Fibroblast of peridontal ligament (primary cell): ENCODE results near the gene PNP.

Experiments used
- DNase-seq: peaks from one replicate; pipeline ENCODE4 v3.0.0-alpha.2; 2010; ENCODE audit errors: extremely low read depth

The PNP gene

DNA sequence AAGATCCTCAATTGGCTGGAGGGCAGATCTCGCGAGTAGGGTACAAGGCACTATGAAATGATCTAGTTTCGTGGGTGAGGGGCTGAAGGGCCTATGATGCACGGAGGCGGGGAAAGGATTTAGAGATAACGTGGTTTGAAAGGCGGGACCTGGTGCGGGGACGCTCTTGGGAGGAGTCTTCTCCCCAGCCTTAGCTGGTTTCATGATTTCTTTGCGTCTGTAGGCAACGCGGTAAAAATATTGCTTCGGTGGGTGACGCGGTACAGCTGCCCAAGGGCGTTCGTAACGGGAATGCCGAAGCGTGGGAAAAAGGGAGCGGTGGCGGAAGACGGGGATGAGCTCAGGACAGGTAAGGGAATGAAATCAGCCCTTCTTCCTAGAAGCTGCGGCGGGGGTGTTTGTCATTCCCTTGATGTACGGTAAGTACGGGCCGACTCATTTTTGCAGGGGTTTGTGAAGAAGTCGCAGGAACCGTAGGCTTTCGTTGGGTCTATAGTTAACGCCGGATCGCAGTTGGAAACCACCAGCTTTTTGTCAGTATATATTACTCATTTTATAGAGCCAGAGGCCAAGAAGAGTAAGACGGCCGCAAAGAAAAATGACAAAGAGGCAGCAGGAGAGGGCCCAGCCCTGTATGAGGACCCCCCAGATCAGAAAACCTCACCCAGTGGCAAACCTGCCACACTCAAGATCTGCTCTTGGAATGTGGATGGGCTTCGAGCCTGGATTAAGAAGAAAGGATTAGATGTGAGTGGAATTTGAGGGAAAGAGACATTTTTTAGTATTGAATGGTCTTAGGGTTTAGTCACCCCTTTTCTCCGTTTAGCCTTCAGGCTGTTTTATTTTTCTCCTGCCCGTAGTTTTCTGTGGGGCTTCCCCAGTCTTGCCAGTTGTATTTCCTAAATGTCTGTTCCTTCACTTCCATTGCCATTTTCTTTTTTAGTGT is 13.6 kb upstream of the PNP start:
- peak; percentile 92 for DNase-seq

- DNase-seq, result no peak
Measured at GRCh38 chr14:20456971-20457370, 12.2 kb upstream of the PNP start.

GRCh38 chr14:20458031-20458789 is 11.0 kb upstream of the PNP start:
- no peak for DNase-seq

- DNase-seq, result no peak
Measured at GRCh38 chr14:20460458-20461224, 8.6 kb upstream of the PNP start.

- peak; percentile 100 for DNase-seq
Measured at GRCh38 chr14:20461225-20462141, 7.7 kb upstream of the PNP start, which contains the start of gene PIP4P1. PIP4P1 (minus strand) TSS chr14:20461434; CDS start chr14:20461325, 109 bp downstream.

DNA sequence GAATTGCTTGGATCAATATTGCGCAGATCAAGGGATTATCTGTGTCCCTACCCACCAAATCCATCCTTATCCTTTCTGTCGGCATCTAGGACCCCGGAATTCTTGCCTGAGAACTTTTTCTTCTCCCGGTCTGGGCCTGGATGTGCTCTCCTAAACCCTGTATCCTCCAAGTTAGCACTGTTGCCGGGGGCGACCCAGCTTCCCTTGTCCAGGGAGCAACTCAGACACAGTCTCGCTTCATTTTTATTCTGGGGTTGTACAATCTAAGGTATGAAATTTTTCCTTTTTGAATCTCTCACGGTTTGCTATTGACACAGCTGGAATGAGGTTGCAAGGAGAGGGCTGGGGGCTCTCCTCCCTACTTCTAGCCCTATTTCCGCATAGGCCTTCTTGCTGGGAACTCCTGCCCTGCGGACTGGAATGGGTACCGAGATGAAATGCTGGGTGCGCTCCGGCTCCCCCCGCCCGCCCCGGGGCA is 403 bp upstream of the PNP start:
- DNase-seq, result no peak

- DNase-seq, result peak; percentile 60
Measured at GRCh38 chr14:20469890-20470602, 840 bp downstream of the PNP start.

GRCh38 chr14:20470603-20470901 is 1.3 kb downstream of the PNP start:
- DNase-seq, result no peak

DNA sequence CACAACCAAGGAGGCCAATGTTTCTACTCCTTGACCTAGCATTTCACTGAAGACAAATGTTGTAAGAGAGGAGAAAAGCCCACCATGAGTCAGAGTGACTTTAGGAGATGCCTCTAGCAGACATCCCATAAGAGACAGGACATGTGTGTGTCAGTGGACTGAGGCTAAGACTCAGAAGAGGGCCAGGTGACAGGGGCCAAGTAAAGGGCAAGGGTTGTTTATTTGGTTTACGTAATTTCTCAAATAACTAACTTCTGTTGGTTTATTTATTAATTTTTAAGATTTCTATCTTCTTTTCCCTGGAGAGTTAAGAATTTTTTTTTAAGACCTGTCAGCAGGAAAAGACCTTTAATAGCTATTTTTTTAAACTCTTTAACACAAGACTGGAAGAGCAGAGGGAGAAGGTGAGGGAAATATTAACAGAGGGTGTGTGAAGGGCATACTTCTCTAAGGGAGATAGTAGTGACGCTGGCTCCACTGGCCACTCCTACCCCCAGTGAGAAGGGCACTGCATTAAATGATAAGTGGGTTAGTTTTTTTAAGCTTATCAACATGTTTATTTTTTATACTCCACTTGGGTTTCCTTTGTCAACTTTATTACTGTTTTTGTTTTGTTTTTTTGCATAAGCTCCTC is 3.4 kb downstream of the PNP start:
- DNase-seq, result no peak

- no peak for DNase-seq
Measured at GRCh38 chr14:20476776-20477175, 7.6 kb downstream of the PNP start.

- DNase-seq, result peak; percentile 32
Measured at GRCh38 chr14:20477211-20477876, 8.1 kb downstream of the PNP start.

DNA sequence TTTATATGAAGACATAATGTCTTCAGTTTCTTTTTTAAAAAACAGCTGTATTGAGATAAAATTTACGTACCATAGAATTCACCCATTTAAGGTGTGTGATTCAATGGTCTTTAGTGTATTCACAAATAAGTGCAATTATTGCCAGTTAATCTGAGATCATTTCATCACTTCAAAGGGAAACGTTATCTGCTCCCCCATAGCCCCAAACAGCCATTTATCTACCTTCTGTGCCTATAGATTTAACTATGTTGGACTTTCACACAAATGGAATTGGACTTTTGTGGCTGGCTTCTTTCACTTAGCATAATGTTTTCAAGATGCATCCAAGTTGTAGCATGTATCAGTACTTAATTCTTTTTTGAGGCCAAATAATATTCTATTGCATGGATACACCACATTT is 9.7 kb downstream of the PNP start:
- no peak for DNase-seq

GRCh38 chr14:20482382-20482781 is 13.2 kb downstream of the PNP start:
- DNase-seq, result no peak

DNA sequence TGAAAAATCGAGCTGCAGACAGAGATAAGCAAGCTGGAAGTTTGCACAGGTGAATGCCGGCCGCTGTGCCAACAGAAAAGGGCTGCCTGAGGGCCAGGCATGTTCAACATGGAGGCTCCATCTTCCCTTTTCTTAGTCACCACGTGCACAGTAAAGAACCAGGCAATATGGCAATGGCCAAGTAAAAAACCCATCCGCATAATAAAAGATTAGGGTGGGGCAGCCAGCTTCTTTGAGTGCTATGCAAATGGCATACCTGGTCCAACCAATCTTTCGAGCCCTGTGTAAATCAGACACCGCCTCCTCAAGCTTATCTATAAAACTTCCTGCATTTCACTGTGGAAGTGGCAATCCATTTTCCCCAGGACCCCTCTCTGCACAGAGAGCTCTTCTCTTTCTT is 16.7 kb downstream of the PNP start:
- DNase-seq, result no peak

GRCh38 chr14:20486684-20487395 is 17.6 kb downstream of the PNP start:
- no peak for DNase-seq

- DNase-seq, result no peak
Measured at GRCh38 chr14:20487396-20487725, 18.2 kb downstream of the PNP start.

- DNase-seq, result peak; percentile 66
Measured at GRCh38 chr14:20489093-20489994, 20.1 kb downstream of the PNP start.

GRCh38 chr14:20490563-20490962 is 21.4 kb downstream of the PNP start:
- DNase-seq, result no peak
